ENCODE measurements around the gene ATP1A2. TPM values are rescaled to one million over a fixed set of nuclear protein-coding genes. Genes with fewer than 3 reads are reported as not detected.

Gene ATP1A2
- total and polyA plus RNA-seq, 2 of the 8 experiments (the other 6 are each of a cell fraction or from before 2014, with no cell fraction given) = 39.7 to 40.8 TPM

GRCh38 chr1:160080381-160081100, 35.0 kb upstream of the ATP1A2 start:
- Histone ChIP-seq H3K9me3 (ENCODE audit: insufficient read depth in 2 of 2, low read depth in 1 of 2, low read length in 1 of 2) (peaks cover 0 to 4% of the 10 kb centered on the region in 2 experiments; a peak in 1 of 4 replicates), H3K23ac (ENCODE audit: insufficient read length) (no peak overlapping the region), H3K4me2 (ENCODE audit: insufficient read depth in 1 of 2, low read depth in 2 of 2, low read length in 2 of 2) (no peak overlapping the region), H3K79me2 (ENCODE audit: control insufficient read depth in 1 of 2, insufficient read depth in 2 of 2, low read length in 2 of 2) (no peaks in the 10 kb centered on the region), H2AFZ (ENCODE audit: low read length) (no peak overlapping the region), H3K14ac (ENCODE audit: insufficient read length) (no peak overlapping the region), H4K20me1 (replicated peaks in 1 of 2; ENCODE audit: control insufficient read depth in 1 of 2, insufficient read depth in 2 of 2, low read length in 2 of 2) (no peaks in the 10 kb centered on the region), H3K4me3 (ENCODE audit: extremely low read depth in 1 of 4, insufficient read depth in 2 of 4, low read depth in 3 of 4, low read length in 4 of 4) (no peak overlapping the region), H3K4me1 (replicated peaks in 1 of 4; ENCODE audit: control insufficient read depth in 3 of 4, insufficient read depth in 4 of 4, low read length in 3 of 4) (peaks cover 0 to 5% (median 3%) of the 10 kb centered on the region in 4 experiments; a peak in 4 of 7 replicates), H3K4ac (replicated peaks; ENCODE audit: insufficient read length, low read depth, low read length) (no peak overlapping the region), H4K5ac (ENCODE audit: insufficient read length, low read depth, low read length) (no peak overlapping the region), H2BK20ac (ENCODE audit: low read length) (no peak overlapping the region), H2AK5ac (ENCODE audit: low read depth, low read length) (no peak overlapping the region), H3K56ac (replicated peaks; ENCODE audit: insufficient read length, low read depth, low read length) (no peak overlapping the region), H4K91ac (replicated peaks; ENCODE audit: insufficient read length, low read length) (no peak overlapping the region), H3K79me1 (ENCODE audit: low read depth, low read length) (no peaks in the 10 kb centered on the region), H2BK120ac (replicated peaks; ENCODE audit: low read depth, low read length) (no peak overlapping the region), H4K8ac (ENCODE audit: extremely low read depth, insufficient read depth, low read length) (no peak overlapping the region), H3K27ac (ENCODE audit: low read depth, low read length) (no peak overlapping the region), H2BK5ac (ENCODE audit: low read depth, low read length) (no peak overlapping the region), H3K18ac (ENCODE audit: extremely low read depth, low read length) (no peak overlapping the region), H3K23me2 (ENCODE audit: low read depth, low read length) (no peaks in the 10 kb centered on the region; the same call in 1 of the 2 replicates), H3K27me3 (replicated peaks in 1 of 4; ENCODE audit: control insufficient read depth in 3 of 4, extremely low read depth in 1 of 4, insufficient read depth in 3 of 4, low read length in 3 of 4) (peaks cover 0 to 43% (median 30%) of the 10 kb centered on the region in 4 experiments; a peak in 6 of 7 replicates), H2BK15ac (ENCODE audit: low read length) (no peak overlapping the region), H2BK12ac (ENCODE audit: low read depth, low read length) (no peak overlapping the region), H3K36me3 (ENCODE audit: control insufficient read depth in 2 of 4, insufficient read depth in 4 of 4, low read length in 3 of 4) (peaks cover 0 to 5% (median 0%) of the 10 kb centered on the region in 4 experiments; a peak in 1 of 8 replicates), H3K9ac (replicated peaks in 1 of 4; ENCODE audit: extremely low read depth in 1 of 4, low read depth in 3 of 4, low read length in 3 of 4) (no peak overlapping the region)
- TF ChIP-seq SIX5 (IDR thresholded peaks at IDR 0.05; ENCODE audit: low read depth, low read length) = no peak
- no peak for TF ChIP-seq JUN (IDR thresholded peaks at IDR 0.05; ENCODE audit: low read depth, low read length)
- TF ChIP-seq HDAC2 (IDR thresholded peaks at IDR 0.05; ENCODE audit: borderline replicate concordance in 1 of 2, low read depth in 2 of 2, low read length in 2 of 2) = no peak
- TF ChIP-seq CEBPB (IDR thresholded peaks at IDR 0.05; ENCODE audit: low read depth, low read length) = no peak
- TF ChIP-seq JUND (IDR thresholded peaks at IDR 0.05; ENCODE audit: low read length) = no peak
- FAIRE-seq = no peak
- POLR2A ChIA-PET (ENCODE audit: partially characterized antibody) = interaction anchor here (1.0 to 3.5 kb wide), 5 partner anchors 13 to 138 kb away, joined by 3 to 23 read pairs (median 4); partner anchors contain the start of gene IGSF8
- 71% methylated on average over 6 of the region's 6 CpGs; no CpG with 5 or more reads in 1 of the 2 experiments for WGBS, 2 experiments (ENCODE audit: extremely low coverage in 1 of 2, insufficient coverage in 1 of 2, insufficient read length in 1 of 2, insufficient replicate concordance in 2 of 2, low coverage in 1 of 2, low lambda C conversion rate in 2 of 2, missing lambda C conversion rate in 1 of 2)
- CTCF ChIA-PET (ENCODE audit: partially characterized antibody) = interaction anchor here (0.9 to 50.1 kb wide), 11 partner anchors 6 to 188 kb away, joined by 3 to 1874 read pairs (median 7); partner anchors contain the start of genes IGSF8, IGSF9, KCNJ10 and KCNJ9
- no peak for DNase-seq (ENCODE audit: low read depth in 1 of 2, low spot score in 2 of 2)
